Type B pancreatic cell (in vitro differentiated cells): ENCODE data around the gene DVL1. TPM values are rescaled to one million over a fixed set of nuclear protein-coding genes. Genes with fewer than 3 reads are reported as not detected.

Experiments used
- DNase-seq: peaks from one replicate; pipeline ENCODE4 v3.0.0; 2021; ENCODE audit warnings: mixed read lengths; ENCODE audit not compliant: unreplicated experiment; ENCODE audit errors: extremely low spot score
- H3K27ac Mint-ChIP-seq: 2 replicates; pipeline ENCODE4 v1.8.0; 2021; ENCODE audit warnings: mild to moderate bottlenecking, mixed read lengths
- H3K27me3 Mint-ChIP-seq: 2 replicates; pipeline ENCODE4 v1.8.0; 2021; ENCODE audit warnings: mixed read lengths
- H3K36me3 Mint-ChIP-seq: 2 replicates; pipeline ENCODE4 v1.8.0; 2021; ENCODE audit warnings: mixed read lengths
- H3K4me1 Mint-ChIP-seq: one replicate; pipeline ENCODE4 v1.8.0; 2021; ENCODE audit warnings: mixed read lengths; ENCODE audit not compliant: unreplicated experiment
- H3K4me3 Mint-ChIP-seq: 2 replicates; pipeline ENCODE4 v1.8.0; 2021; ENCODE audit warnings: mild to moderate bottlenecking, mixed read lengths
- H3K9me3 Mint-ChIP-seq: 2 replicates; pipeline ENCODE4 v1.8.0; 2021; ENCODE audit warnings: mixed read lengths
- total RNA-seq: library from RNA; stranded (reverse); gene quantifications from 2 replicates; pipeline ENCODE4 v1.2.1, GENCODE V29; 2021; ENCODE audit warnings: low replicate concordance
- TF ChIP-seq, protein P1 (sequence below): fragments of 200-600 bp; sonication (generic); conservative IDR thresholded peaks from 2 replicates; pipeline ENCODE4 v1.5.0; 2021; ENCODE audit warnings: antibody characterized with exemption, mild to moderate bottlenecking

The DVL1 gene
- total RNA-seq, 1 donor from 2014 or later, result 62.8 TPM

DNA sequence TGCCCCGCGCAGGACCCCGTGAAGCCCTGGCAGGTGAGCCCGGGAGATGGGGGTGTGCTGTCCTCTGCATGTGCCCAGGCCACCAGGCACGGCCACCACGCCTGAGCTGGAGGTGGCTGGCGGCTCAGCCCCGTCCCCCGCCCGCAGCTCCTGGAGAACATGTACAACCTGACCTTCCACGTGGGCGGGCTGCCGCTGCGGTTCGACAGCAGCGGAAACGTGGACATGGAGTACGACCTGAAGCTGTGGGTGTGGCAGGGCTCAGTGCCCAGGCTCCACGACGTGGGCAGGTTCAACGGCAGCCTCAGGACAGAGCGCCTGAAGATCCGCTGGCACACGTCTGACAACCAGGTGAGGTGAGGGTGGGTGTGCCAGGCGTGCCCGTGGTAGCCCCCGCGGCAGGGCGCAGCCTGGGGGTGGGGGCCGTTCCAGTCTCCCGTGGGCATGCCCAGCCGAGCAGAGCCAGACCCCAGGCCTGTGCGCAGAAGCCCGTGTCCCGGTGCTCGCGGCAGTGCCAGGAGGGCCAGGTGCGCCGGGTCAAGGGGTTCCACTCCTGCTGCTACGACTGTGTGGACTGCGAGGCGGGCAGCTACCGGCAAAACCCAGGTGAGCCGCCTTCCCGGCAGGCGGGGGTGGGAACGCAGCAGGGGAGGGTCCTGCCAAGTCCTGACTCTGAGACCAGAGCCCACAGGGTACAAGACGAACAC, 16.3 kb downstream of the DVL1 start:
- DNase-seq, result no peak
- Mint-ChIP-seq H3K36me3 (no peaks in the 10 kb centered on the region), H3K4me1 (no peaks in the 10 kb centered on the region), H3K27me3 (no peaks in the 10 kb centered on the region), H3K4me3 (no peak overlapping the region), H3K27ac (no peak overlapping the region), H3K9me3 (no peaks in the 10 kb centered on the region)
- TF ChIP-seq, protein P1, sequence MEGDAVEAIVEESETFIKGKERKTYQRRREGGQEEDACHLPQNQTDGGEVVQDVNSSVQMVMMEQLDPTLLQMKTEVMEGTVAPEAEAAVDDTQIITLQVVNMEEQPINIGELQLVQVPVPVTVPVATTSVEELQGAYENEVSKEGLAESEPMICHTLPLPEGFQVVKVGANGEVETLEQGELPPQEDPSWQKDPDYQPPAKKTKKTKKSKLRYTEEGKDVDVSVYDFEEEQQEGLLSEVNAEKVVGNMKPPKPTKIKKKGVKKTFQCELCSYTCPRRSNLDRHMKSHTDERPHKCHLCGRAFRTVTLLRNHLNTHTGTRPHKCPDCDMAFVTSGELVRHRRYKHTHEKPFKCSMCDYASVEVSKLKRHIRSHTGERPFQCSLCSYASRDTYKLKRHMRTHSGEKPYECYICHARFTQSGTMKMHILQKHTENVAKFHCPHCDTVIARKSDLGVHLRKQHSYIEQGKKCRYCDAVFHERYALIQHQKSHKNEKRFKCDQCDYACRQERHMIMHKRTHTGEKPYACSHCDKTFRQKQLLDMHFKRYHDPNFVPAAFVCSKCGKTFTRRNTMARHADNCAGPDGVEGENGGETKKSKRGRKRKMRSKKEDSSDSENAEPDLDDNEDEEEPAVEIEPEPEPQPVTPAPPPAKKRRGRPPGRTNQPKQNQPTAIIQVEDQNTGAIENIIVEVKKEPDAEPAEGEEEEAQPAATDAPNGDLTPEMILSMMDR, result no peak

DNA sequence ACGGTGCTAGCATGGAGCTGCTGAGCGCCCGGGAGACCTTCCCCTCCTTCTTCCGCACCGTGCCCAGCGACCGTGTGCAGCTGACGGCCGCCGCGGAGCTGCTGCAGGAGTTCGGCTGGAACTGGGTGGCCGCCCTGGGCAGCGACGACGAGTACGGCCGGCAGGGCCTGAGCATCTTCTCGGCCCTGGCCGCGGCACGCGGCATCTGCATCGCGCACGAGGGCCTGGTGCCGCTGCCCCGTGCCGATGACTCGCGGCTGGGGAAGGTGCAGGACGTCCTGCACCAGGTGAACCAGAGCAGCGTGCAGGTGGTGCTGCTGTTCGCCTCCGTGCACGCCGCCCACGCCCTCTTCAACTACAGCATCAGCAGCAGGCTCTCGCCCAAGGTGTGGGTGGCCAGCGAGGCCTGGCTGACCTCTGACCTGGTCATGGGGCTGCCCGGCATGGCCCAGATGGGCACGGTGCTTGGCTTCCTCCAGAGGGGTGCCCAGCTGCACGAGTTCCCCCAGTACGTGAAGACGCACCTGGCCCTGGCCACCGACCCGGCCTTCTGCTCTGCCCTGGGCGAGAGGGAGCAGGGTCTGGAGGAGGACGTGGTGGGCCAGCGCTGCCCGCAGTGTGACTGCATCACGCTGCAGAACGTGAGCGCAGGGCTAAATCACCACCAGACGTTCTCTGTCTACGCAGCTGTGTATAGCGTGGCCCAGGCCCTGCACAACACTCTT, 17.0 kb downstream of the DVL1 start:
- H3K36me3 Mint-ChIP-seq, result no peaks in the 10 kb centered on the region
- no peak overlapping the region for H3K4me3 Mint-ChIP-seq
- no peaks in the 10 kb centered on the region for H3K4me1 Mint-ChIP-seq
- DNase-seq, result no peak
- no peaks in the 10 kb centered on the region for H3K9me3 Mint-ChIP-seq
- TF ChIP-seq, protein P1, result no peak
- H3K27ac Mint-ChIP-seq, result no peak overlapping the region
- no peaks in the 10 kb centered on the region for H3K27me3 Mint-ChIP-seq

DNA sequence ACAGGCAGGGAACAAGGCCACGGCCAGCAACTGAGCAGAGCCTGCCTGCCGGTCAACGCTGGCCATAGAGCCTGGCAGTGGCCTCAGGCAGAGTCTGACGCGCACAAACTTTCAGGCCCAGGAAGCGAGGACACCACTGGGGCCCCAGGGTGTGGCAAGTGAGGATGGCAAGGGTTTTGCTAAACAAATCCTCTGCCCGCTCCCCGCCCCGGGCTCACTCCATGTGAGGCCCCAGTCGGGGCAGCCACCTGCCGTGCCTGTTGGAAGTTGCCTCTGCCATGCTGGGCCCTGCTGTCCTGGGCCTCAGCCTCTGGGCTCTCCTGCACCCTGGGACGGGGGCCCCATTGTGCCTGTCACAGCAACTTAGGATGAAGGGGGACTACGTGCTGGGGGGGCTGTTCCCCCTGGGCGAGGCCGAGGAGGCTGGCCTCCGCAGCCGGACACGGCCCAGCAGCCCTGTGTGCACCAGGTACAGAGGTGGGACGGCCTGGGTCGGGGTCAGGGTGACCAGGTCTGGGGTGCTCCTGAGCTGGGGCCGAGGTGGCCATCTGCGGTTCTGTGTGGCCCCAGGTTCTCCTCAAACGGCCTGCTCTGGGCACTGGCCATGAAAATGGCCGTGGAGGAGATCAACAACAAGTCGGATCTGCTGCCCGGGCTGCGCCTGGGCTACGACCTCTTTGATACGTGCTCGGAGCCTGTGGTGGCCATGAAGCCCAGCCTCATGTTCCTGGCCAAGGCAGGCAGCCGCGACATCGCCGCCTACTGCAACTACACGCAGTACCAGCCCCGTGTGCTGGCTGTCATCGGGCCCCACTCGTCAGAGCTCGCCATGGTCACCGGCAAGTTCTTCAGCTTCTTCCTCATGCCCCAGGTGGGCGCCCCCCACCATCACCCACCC, 17.9 kb downstream of the DVL1 start, which contains the start of gene TAS1R3:
Gene TAS1R3, plus strand, starts transcription at position 213 of the 898 bp plus-strand sequence. Its CDS starts 66 bp downstream, at position 279.
- TF ChIP-seq, protein P1, result no peak
- H3K27ac Mint-ChIP-seq, result no peak within 1 kb of the TSS
- H3K9me3 Mint-ChIP-seq, result no peaks in the 10 kb centered on the region
- no peaks in the 10 kb centered on the region for H3K4me1 Mint-ChIP-seq
- no peaks in the 10 kb centered on the region for H3K36me3 Mint-ChIP-seq
- no peak within 1 kb of the TSS for H3K4me3 Mint-ChIP-seq
- H3K27me3 Mint-ChIP-seq, result no peaks in the 10 kb centered on the region
- DNase-seq, result no peak

DNA sequence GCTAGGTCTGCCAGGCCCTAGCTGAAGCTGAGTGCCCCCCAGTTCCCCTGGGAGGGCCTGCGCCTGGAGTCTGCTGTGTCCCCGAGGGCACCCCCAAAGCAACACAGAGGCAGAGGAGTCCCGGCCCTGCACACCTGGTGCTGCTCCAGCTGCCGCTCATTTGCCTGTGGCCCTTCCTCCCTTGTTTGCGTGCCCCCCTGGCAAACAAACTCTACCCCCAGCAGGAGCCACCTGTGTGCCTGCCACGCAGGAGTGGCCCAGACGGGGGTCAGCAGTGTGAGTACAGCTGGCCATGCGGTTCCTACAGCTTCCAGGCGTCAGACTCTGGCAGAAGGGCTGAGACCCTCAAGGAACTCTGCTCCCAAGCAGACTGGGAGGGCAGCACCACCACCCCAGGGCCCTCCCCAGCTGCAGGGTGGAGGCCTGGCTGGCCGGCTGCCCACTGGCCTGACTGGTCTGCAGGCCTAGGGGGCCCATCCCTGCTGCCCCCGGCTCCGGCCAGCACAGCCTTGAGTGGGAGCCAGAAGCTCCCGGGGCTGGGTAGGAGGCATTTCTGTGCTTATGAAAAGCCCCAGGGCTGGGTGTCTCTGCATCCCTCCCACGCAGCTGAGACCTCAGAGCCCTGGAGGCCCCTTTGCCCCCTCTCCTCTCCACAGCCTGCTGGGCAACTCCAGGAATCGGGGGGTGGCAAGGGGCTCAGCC, 18.7 kb downstream of the DVL1 start:
- Mint-ChIP-seq H3K4me3 (no peak overlapping the region), H3K27ac (no peak overlapping the region), H3K27me3 (no peaks in the 10 kb centered on the region), H3K4me1 (no peaks in the 10 kb centered on the region), H3K36me3 (no peaks in the 10 kb centered on the region), H3K9me3 (no peaks in the 10 kb centered on the region)
- TF ChIP-seq, protein P1, result no peak
- no peak for DNase-seq
